NAMALWA (cell line): ENCODE data around the gene OPTC.
"Not testable (repeated sequence)": the region's sequence is repeated elsewhere in the genome, so short reads cannot be mapped to it uniquely, and the experiment has no call there.

ENCODE experiments used
- DNase-seq: peaks from one replicate; pipeline ENCODE4 v3.0.0-alpha.2; 2015; ENCODE audit warnings: low spot score

The OPTC gene

GRCh38 chr1:203493901-203494300 is at the start of gene OPTC:
TSS of gene OPTC (plus strand) at chr1:203494153. CDS start at chr1:203496006, 1,853 bp downstream.
- no peak for DNase-seq

GRCh38 chr1:203444171-203444576 is 49.8 kb upstream of the OPTC start:
- no peak for DNase-seq

- DNase-seq = no peak
Measured at GRCh38 chr1:203447151-203447550, 46.8 kb upstream of the OPTC start.

GRCh38 chr1:203447598-203447997 is 46.4 kb upstream of the OPTC start:
- not testable (repeated sequence) for DNase-seq

- no peak for DNase-seq
Measured at GRCh38 chr1:203448521-203449061, 45.4 kb upstream of the OPTC start.

- DNase-seq = no peak
Measured at GRCh38 chr1:203450001-203450400, 44.0 kb upstream of the OPTC start.

GRCh38 chr1:203450479-203451149 is 43.3 kb upstream of the OPTC start:
- DNase-seq = no peak

- no peak for DNase-seq
Measured at GRCh38 chr1:203451836-203452784, 41.8 kb upstream of the OPTC start.

GRCh38 chr1:203453016-203453415 is 40.9 kb upstream of the OPTC start:
- DNase-seq = no peak

GRCh38 chr1:203453616-203454015 is 40.3 kb upstream of the OPTC start:
- DNase-seq = no peak

- DNase-seq = no peak
Measured at GRCh38 chr1:203454986-203455471, 38.9 kb upstream of the OPTC start.

- no peak for DNase-seq
Measured at GRCh38 chr1:203455706-203456105, 38.2 kb upstream of the OPTC start.

- DNase-seq = no peak
Measured at GRCh38 chr1:203456577-203456976, 37.4 kb upstream of the OPTC start.

- no peak for DNase-seq
Measured at GRCh38 chr1:203458078-203458477, 35.9 kb upstream of the OPTC start.

GRCh38 chr1:203459671-203460201 is 34.2 kb upstream of the OPTC start:
- DNase-seq = no peak

GRCh38 chr1:203461717-203462116 is 32.2 kb upstream of the OPTC start:
- DNase-seq = peak; percentile 90

GRCh38 chr1:203462143-203462542 is 31.8 kb upstream of the OPTC start:
- DNase-seq = no peak

GRCh38 chr1:203462878-203463277 is 31.1 kb upstream of the OPTC start:
- DNase-seq = no peak

GRCh38 chr1:203463469-203464062 is 30.4 kb upstream of the OPTC start:
- peak; percentile 42 for DNase-seq

GRCh38 chr1:203464226-203464625 is 29.7 kb upstream of the OPTC start:
- no peak for DNase-seq

- no peak for DNase-seq
Measured at GRCh38 chr1:203464743-203465142, 29.2 kb upstream of the OPTC start.
